Hepatocyte (in vitro differentiated cells): Measurements from ENCODE around the gene RXRA. TPM values are rescaled to one million over a fixed set of nuclear protein-coding genes. Genes with fewer than 3 reads are reported as not detected.

ENCODE experiments used
- DNase-seq: peaks from one replicate; pipeline ENCODE4 v3.0.0-alpha.2; 2016; ENCODE audit warnings: low spot score
- H2AFZ ChIP-seq: fragments of 200-600 bp; sonication (generic); 2 replicates; pipeline ENCODE4 v1.6.0; 2016; ENCODE audit warnings: antibody characterized with exemption, mild to moderate bottlenecking
- H3K27ac ChIP-seq: fragments of 200-600 bp; sonication (generic); 2 replicates; pipeline ENCODE4 v1.5.1; 2016; ENCODE audit warnings: mild to moderate bottlenecking
- H3K27me3 ChIP-seq: fragments of 200-600 bp; sonication (generic); 2 replicates; pipeline ENCODE4 v1.6.1; 2016
- H3K36me3 ChIP-seq: fragments of 200-600 bp; sonication (generic); replicated peaks from 2 replicates; pipeline ENCODE4 v1.5.1; 2016; ENCODE audit warnings: low read depth; ENCODE audit not compliant: insufficient read depth
- H3K4me1 ChIP-seq: fragments of 200-600 bp; sonication (generic); 2 replicates; pipeline ENCODE4 v1.5.1; 2016; ENCODE audit warnings: mild to moderate bottlenecking, moderate library complexity; ENCODE audit not compliant: insufficient read depth
- H3K4me2 ChIP-seq: fragments of 200-600 bp; sonication (generic); 2 replicates; pipeline ENCODE4 v1.6.0; 2016
- H3K4me3 ChIP-seq: fragments of 200-600 bp; sonication (generic); 2 replicates; pipeline ENCODE4 v1.5.1; 2016; ENCODE audit warnings: mild to moderate bottlenecking
- H3K79me2 ChIP-seq: fragments of 200-600 bp; sonication (generic); 2 replicates; pipeline ENCODE4 v1.6.0; 2017; ENCODE audit warnings: mild to moderate bottlenecking
- H3K9me2 ChIP-seq: fragments of 200-600 bp; sonication (generic); replicated peaks from 2 replicates; pipeline ENCODE4 v1.6.0; 2017; ENCODE audit warnings: mild to moderate bottlenecking; ENCODE audit not compliant: insufficient read depth
- H3K9me3 ChIP-seq: fragments of 200-600 bp; sonication (generic); 2 replicates; pipeline ENCODE4 v1.5.1; 2016; ENCODE audit warnings: low read depth, mild to moderate bottlenecking
- H4K20me1 ChIP-seq: fragments of 200-600 bp; sonication (generic); 2 replicates; pipeline ENCODE4 v1.6.0; 2016; ENCODE audit warnings: mild to moderate bottlenecking; ENCODE audit not compliant: insufficient read depth, poor library complexity, severe bottlenecking
- EZH2 ChIP-seq: fragments of 200-600 bp; sonication (generic); IDR thresholded peaks from 2 replicates; pipeline ENCODE4 v1.6.1; 2016; ENCODE audit warnings: antibody characterized with exemption, mild to moderate bottlenecking, borderline replicate concordance
- EZH2phosphoT487 ChIP-seq: fragments of 200-600 bp; sonication (generic); IDR thresholded peaks from one replicate; pipeline ENCODE4 v1.6.1; 2018; ENCODE audit warnings: antibody characterized with exemption, mild to moderate bottlenecking, low read depth, moderate library complexity; ENCODE audit not compliant: unreplicated experiment, severe bottlenecking
- WGBS: methylation state at CpG from one replicate; pipeline ENCODE4 v1.1.6; 2016; ENCODE audit warnings: low lambda C conversion rate; ENCODE audit errors: missing lambda C conversion rate; 5-methylcytosine and 5-hydroxymethylcytosine counted together
- polyA plus RNA-seq: library from polyadenylated mRNA; unstranded; fragments of >200 nt; fragmentation: Nextera tagmentation; extraction: Ambion mirVana; gene quantifications from 2 replicates; pipeline ENCODE4 v1.2.1, GENCODE V29; 2016
- total RNA-seq: library from RNA; depleted of rRNA; stranded (reverse); fragments of >200 nt; gene quantifications from 2 replicates; pipeline ENCODE4 v1.2.3, GENCODE V29; 2014
- TF ChIP-seq, protein P1 (sequence below): fragments of 200-600 bp; sonication (generic); IDR thresholded peaks from 2 replicates; pipeline ENCODE4 v1.5.1; 2016; ENCODE audit warnings: antibody characterized with exemption, mild to moderate bottlenecking; ENCODE audit not compliant: poor library complexity

Gene RXRA
- total and polyA plus RNA-seq, 2 experiments from 2014 or later = 35.9 to 41.6 TPM

DNA sequence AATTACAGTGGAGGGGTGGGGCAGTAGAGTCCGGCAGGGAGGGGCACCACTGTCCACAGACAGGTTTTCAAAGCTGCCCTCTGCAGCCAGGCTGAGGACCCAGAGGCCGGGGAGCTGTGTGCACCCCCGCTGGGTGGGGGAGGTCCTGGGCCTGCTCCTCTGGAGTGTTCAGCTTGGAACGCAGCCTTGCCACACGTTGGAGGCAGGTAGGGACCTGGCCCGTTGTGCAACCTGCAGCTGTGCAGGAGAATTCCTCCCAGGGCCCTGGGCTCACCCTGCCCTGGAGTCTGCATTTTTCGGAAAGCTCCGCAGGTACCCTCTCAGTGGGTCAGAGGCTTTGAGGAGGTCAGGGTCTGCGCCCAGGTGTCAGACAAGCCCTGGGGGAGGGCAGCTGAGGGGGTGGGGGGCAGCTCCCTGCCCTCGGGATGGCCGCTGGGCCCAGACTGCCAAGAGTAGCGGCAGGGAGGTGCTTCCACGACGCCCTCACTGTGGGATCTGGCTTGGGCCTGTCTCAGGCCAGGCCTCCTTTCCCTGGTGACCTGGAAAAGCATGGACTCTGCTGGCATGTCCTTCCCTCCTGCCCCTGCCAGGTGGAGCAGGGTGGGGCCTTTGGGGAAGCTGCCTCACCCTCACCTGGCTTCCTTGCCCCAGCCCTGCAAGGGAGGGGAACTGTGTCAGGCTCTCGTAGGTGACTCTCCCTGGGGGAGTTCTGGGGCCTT lies 29.5 kb downstream of the RXRA start:
- 64% methylated on average over 12 of the region's 15 CpGs for WGBS
- peaks cover 97% of the 10 kb centered on the region for H4K20me1 ChIP-seq

DNA sequence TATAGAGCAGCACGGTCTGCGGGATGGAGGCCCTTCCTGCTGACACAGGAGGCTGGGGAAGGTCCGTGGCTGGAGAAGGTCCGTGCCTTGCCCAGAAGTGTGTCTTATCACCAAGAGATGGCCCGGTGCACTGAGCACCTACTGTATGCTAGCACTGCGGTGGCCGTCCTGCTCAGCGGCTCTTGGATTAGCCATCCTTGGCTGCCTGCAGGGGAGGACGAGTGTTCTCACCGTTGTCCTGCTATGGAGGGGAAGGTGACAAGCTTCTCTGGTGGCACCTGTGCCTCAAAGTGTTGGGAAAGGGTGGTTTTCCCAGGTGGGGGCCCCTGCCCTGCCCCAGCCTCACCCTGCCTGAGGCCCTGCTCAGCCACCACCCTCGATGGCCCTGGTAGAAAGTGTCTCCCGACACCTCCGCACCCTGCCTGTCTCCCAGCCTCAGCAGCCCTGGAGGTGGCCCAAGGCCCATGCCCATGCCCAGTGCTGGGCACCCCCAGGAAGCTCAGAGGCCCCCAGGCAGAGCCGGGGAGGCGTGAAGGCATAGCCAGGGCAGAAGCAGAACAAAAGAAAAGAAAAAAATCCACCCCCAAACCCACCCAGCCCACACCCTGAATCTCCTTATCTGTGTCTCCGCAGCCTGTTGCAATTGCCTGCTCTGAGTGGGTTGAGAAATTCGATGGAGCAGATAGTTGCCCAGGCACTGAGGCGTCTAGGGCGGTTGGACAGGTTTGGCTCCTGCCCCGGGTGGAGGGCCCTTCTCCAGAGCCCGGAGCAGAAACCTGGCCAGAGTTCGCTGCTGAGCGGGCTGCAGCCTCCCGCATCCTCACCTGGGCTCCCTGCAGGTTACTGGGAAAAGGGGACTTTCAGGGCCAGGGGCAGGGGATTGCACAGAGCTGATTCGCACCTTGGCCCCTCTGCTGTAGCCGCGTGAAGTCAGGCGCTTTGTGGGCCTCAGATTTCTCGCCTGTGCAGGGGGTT lies 30.5 kb downstream of the RXRA start:
- peak overlapping the region; percentile 60 for H3K4me2 ChIP-seq
- peaks cover 98% of the 10 kb centered on the region for H3K79me2 ChIP-seq
- peak overlapping the region; percentile 82 for H3K27ac ChIP-seq
- H3K4me1 ChIP-seq = peaks cover 64% of the 10 kb centered on the region
- H3K9me2 ChIP-seq = no peaks in the 10 kb centered on the region
- 66% methylated on average over 28 of the region's 29 CpGs for WGBS
- TF ChIP-seq EZH2phosphoT487 (no peak), EZH2 (no peak)
- TF ChIP-seq, protein P1, sequence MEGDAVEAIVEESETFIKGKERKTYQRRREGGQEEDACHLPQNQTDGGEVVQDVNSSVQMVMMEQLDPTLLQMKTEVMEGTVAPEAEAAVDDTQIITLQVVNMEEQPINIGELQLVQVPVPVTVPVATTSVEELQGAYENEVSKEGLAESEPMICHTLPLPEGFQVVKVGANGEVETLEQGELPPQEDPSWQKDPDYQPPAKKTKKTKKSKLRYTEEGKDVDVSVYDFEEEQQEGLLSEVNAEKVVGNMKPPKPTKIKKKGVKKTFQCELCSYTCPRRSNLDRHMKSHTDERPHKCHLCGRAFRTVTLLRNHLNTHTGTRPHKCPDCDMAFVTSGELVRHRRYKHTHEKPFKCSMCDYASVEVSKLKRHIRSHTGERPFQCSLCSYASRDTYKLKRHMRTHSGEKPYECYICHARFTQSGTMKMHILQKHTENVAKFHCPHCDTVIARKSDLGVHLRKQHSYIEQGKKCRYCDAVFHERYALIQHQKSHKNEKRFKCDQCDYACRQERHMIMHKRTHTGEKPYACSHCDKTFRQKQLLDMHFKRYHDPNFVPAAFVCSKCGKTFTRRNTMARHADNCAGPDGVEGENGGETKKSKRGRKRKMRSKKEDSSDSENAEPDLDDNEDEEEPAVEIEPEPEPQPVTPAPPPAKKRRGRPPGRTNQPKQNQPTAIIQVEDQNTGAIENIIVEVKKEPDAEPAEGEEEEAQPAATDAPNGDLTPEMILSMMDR = no peak
- H4K20me1 ChIP-seq = peaks cover 97% of the 10 kb centered on the region
- peak; percentile 77 for DNase-seq
- no peaks in the 10 kb centered on the region for H3K9me3 ChIP-seq
- no peaks in the 10 kb centered on the region for H3K36me3 ChIP-seq
- no peak overlapping the region for H3K4me3 ChIP-seq
- H2AFZ ChIP-seq = no peak overlapping the region
- H3K27me3 ChIP-seq = no peaks in the 10 kb centered on the region

More for the DNA sequence above, 29.5 kb downstream of the RXRA start:
- no peaks in the 10 kb centered on the region for H3K9me2 ChIP-seq
- peaks cover 98% of the 10 kb centered on the region for H3K79me2 ChIP-seq
- peak overlapping the region; percentile 82 for H3K27ac ChIP-seq
- peak; percentile 47 for DNase-seq
- no peaks in the 10 kb centered on the region for H3K27me3 ChIP-seq
- peaks cover 66% of the 10 kb centered on the region for H3K4me1 ChIP-seq
- no peak overlapping the region for H3K4me3 ChIP-seq
- H3K36me3 ChIP-seq = no peaks in the 10 kb centered on the region
- H3K4me2 ChIP-seq = peak overlapping the region; percentile 60
- no peak overlapping the region for H2AFZ ChIP-seq
- no peak for TF ChIP-seq EZH2phosphoT487
- no peak for TF ChIP-seq EZH2
- TF ChIP-seq, protein P1 = no peak
- no peaks in the 10 kb centered on the region for H3K9me3 ChIP-seq

DNA sequence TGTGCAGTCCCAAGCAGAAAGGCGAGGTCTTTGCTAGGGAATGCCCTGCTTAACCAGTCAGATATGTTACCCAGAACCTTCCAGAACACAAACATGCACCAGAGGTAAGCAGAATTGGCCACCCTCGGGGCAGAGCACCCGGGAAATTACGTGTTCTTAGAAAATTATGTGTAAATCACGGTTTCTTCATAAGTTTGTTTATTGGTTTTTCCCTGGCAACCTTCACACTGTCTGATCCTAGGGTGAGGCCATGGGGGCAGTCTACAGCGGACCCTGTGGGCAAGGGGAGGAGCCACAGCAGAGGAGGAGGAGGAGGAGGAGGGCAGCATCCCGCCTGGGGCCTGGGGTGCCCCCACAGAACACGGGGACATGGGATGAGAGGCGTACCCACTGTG lies 31.4 kb downstream of the RXRA start:
- Histone ChIP-seq H3K79me2 (peaks cover 98% of the 10 kb centered on the region), H3K9me2 (no peaks in the 10 kb centered on the region), H3K9me3 (no peaks in the 10 kb centered on the region), H3K4me3 (no peak overlapping the region), H4K20me1 (peaks cover 95% of the 10 kb centered on the region), H3K4me2 (peak overlapping the region; percentile 60), H2AFZ (no peak overlapping the region), H3K27ac (peak overlapping the region; percentile 70), H3K36me3 (no peaks in the 10 kb centered on the region), H3K27me3 (no peaks in the 10 kb centered on the region), H3K4me1 (peaks cover 61% of the 10 kb centered on the region)
- TF ChIP-seq, protein P1 = no peak
- TF ChIP-seq EZH2 = no peak
- no peak for TF ChIP-seq EZH2phosphoT487
- 80% methylated on average over 9 of the region's 9 CpGs for WGBS
- no peak for DNase-seq
